Measurements from ENCODE around the gene CD300H.

The CD300H gene

DNA sequence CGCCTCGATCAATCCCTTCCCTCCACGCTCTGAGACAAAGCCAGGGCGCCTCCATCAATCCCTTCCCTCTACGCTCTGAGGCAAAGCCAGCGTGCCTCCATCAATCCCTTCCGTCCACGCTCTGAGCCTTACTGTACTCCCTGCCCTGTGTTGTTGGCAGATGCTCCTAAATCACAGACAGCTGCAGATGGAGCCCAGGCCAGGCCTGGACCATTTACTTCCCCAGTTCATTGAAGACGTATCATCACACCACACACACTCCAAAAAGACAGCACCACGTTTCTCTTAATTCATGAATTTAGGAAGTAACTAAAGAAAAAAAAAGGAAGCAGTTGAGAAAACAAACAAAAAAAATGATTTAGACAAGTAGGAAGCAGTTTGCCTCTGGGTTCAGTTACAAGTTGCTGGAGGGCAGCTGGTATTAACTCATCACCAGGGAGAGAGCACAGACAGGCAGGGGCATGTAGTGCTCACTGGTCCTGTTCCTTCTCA is 32.2 kb upstream of the CD300H start:
- DNase-seq (ENCODE audit: low spot score) = no peak
- TF ChIP-seq, protein P1, sequence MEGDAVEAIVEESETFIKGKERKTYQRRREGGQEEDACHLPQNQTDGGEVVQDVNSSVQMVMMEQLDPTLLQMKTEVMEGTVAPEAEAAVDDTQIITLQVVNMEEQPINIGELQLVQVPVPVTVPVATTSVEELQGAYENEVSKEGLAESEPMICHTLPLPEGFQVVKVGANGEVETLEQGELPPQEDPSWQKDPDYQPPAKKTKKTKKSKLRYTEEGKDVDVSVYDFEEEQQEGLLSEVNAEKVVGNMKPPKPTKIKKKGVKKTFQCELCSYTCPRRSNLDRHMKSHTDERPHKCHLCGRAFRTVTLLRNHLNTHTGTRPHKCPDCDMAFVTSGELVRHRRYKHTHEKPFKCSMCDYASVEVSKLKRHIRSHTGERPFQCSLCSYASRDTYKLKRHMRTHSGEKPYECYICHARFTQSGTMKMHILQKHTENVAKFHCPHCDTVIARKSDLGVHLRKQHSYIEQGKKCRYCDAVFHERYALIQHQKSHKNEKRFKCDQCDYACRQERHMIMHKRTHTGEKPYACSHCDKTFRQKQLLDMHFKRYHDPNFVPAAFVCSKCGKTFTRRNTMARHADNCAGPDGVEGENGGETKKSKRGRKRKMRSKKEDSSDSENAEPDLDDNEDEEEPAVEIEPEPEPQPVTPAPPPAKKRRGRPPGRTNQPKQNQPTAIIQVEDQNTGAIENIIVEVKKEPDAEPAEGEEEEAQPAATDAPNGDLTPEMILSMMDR (IDR thresholded peaks at IDR 0.05; ENCODE audit: borderline replicate concordance, control extremely low read depth, extremely low read depth, insufficient read depth, missing control alignments) = no peak
- in situ Hi-C loops (cut with MboI; ENCODE audit: low sequenced_read_pairs, unreplicated experiment) = no loop called here

DNA sequence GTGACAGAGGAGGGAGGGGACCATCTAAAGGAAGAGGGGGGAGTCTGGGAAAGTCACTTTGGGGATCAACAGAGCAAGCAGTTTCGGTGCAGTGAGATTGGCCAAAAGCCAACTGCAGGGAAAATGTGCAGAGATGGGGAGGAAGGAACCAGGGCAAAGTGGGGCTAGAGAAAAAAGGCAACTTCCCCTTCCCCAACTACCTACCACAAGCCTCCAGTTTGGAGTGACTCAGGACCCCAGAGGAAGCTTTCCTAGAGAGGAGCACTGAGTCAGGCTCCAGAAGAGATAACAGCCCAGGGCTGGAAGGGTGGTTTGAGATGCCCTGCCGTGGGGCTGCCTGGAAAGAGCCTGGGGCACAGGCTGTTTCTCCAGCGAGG is 31.7 kb upstream of the CD300H start:
- in situ Hi-C loops (cut with MboI; ENCODE audit: low sequenced_read_pairs, unreplicated experiment) = no loop called here
- TF ChIP-seq, protein P1 (IDR thresholded peaks at IDR 0.05; ENCODE audit: borderline replicate concordance, control extremely low read depth, extremely low read depth, insufficient read depth, missing control alignments) = no peak
- no peak for DNase-seq (ENCODE audit: low spot score)

DNA sequence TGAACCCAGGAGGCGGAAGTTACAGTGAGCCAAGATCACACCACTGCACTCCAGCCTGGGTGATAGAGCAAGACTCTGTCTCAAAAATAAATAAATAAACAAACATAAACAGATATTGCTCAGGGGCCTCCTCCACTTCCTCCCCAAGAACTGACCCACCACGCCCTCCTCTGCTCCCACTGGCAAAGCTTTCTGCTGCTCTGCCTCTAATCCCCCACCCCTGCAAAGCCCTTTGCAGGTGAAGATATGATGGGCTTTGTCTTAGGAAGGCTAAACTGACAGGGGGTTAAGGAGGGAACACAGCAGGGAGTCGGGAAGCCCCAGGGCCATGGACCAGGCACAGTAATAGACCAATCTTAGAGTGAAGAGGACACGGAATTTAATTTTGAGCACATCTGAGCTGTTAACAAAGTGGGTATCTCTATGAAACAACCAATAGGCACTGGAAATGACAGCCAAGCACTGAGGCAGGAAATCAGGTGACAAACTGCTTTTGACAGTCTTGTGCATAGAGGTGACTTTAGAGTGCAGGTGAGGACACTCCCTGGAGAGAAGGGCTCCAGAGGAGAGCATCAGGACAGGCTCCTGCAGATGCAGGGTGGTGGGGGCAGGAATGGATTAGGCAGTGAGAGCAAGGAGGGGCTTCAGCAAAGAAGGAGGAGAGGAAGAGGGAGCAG is 31.2 kb upstream of the CD300H start:
- in situ Hi-C loops (cut with MboI; ENCODE audit: low sequenced_read_pairs, unreplicated experiment) = no loop called here
- DNase-seq (ENCODE audit: low spot score) = no peak
- TF ChIP-seq, protein P1 (IDR thresholded peaks at IDR 0.05; ENCODE audit: borderline replicate concordance, control extremely low read depth, extremely low read depth, insufficient read depth, missing control alignments) = no peak

DNA sequence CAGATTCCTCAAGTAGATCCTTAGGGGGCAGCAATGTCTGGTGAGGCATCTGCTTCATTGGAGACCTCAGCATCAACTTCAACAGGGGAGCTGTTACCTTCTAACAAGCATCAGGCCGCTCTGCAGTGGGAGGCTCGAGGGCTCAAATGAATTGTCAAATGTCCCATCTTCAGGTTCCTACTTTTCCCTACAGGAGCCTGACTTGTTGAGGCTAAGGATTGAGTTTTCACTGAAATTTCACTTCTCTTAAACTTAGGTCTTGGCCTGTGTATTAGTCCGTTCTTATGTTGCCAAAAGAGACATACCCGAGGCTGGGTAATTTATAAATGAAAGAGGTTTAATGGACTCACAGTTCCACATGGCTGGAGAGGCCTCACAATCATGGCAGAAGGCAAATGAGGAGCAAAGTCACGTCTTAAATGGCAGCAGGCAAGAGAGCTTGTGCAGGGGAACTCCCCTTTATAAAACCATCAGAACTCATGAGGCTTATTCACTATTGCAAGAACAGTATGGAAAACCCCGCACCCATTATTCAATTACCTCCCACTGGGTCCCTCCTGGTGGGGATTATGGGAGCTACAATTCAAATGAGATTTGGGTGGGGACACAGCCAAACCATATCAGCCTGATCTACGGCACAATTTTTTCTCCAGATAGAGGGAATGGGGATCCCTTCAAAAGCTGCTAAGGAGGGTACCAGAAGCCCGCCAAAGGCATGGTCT is 29.9 kb upstream of the CD300H start:
- in situ Hi-C loops (cut with MboI; ENCODE audit: low sequenced_read_pairs, unreplicated experiment) = no loop called here
- TF ChIP-seq, protein P1 (IDR thresholded peaks at IDR 0.05; ENCODE audit: borderline replicate concordance, control extremely low read depth, extremely low read depth, insufficient read depth, missing control alignments) = no peak
- DNase-seq (ENCODE audit: low spot score) = no peak

DNA sequence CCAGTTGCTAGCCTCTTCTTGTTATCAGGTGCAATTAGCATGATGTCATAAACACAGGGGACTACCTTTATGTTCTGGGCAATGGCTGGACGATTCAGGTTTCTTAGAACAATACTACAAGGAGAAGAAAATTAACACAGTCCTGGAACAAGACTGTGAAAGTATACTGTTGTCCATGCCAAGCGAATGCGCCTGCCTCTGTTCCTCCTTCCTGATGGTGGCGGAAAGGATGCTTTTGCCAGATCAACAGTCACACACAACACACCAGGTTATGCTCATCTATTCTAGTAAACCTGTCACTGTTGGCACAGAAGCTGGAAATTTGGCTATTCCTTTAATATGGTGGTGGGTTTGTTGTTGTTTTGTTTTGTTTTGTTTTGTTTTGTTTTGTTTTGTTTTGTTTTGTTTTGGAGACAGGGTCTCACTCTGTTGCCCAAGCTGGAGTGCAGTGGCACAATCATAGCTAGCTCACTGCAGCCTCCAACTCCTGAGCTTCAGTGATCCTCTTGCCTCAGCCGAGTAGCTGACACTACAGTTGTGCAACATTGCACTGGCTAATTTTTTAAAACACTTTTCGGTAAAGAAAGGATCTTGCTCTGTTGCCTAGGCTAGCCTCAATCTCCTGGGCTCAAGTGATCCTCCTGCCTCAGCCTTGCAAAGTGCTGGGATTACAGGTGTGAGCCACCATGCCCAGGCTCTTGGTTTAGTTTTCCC is 27.9 kb upstream of the CD300H start:
- TF ChIP-seq, protein P1 (IDR thresholded peaks at IDR 0.05; ENCODE audit: borderline replicate concordance, control extremely low read depth, extremely low read depth, insufficient read depth, missing control alignments) = no peak
- no peak for DNase-seq (ENCODE audit: low spot score)
- in situ Hi-C loops (cut with MboI; ENCODE audit: low sequenced_read_pairs, unreplicated experiment) = no loop called here

DNA sequence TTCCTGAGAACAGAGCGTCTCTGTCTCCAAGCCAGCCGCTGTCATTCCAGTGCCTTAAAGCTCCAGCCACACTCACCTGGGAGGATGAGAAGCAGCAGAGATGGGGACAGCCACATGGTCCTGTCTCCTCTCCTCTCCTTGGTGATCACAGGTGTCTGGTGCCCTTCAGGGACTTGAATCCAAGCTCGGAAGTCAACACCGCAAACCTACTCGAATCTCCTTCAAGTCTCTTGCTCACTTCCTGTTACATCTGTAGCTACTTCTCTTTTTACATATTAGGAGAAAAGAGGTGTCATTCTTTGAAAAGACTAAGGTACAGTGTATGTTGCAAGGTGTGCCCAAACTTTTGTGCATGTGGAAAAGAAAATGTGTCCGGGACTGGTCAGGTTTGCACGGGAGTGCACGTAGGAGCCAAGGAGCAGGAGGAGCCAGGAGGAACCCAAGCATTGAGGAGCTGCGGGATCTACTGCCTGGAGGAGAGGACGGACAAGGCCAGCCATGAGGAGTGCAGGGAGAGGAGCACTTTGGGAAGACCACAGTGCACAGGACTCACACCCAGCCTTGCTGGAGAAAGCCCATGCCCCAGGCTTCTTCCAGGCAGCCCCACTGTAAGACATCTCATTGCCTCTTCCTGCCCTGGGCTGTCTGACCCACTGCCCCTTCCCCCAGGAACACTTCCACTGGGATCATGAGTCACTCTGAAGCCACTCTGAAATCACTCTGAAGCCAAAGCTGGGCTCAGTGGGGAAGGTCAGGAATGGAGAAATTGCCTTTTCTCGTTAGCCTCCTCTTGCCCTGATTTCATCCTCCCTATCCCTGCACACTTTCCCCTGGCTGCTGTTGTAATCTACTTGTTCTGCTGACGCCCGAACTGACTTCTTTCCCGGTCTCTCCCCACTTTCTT is 25.0 kb upstream of the CD300H start, which contains the start of gene CD300LD:
TSS of gene CD300LD (minus strand) at position 197 of the 904 bp plus-strand sequence. CDS start at position 116, 81 bp downstream.
- in situ Hi-C loops (cut with MboI; ENCODE audit: low sequenced_read_pairs, unreplicated experiment) = no loop called here
- TF ChIP-seq, protein P1 (IDR thresholded peaks at IDR 0.05; ENCODE audit: borderline replicate concordance, control extremely low read depth, extremely low read depth, insufficient read depth, missing control alignments) = no peak
- DNase-seq (ENCODE audit: low spot score) = no peak
